ENCODE data around the gene RNF2. TPM values are rescaled to one million over a fixed set of nuclear protein-coding genes. Genes with fewer than 3 reads are reported as not detected.

RNF2 gene
- total RNA-seq, 2 experiments from 2014 or later = 7.4 to 9.0 TPM

- intact Hi-C loops (cut with DNase I, micrococcal nuclease) = no loop called here
- no peak for DNase-seq
- CTCF ChIA-PET = no interaction called here
Observed at GRCh38 chr1:185016880-185017279, 28.5 kb upstream of the RNF2 start.

GRCh38 chr1:185017338-185017737 lies 28.0 kb upstream of the RNF2 start:
- H3K27ac Mint-ChIP-seq = no peak overlapping the region
- no peaks in the 10 kb centered on the region for H3K9me3 Mint-ChIP-seq
- peaks cover under 1% of the 10 kb centered on the region for H3K27me3 Mint-ChIP-seq
- no peaks in the 10 kb centered on the region for H3K4me1 ChIP-seq (ENCODE audit: insufficient read depth, low read length)
- H3K9me3 ChIP-seq (ENCODE audit: control insufficient read depth in 1 of 2, insufficient read depth in 1 of 2, low read length in 2 of 2) = no peaks in the 10 kb centered on the region
- ATAC-seq (ENCODE audit: poor library complexity) (no peak), DNase-seq (peak in 2 of 14 experiments; percentile 24 to 38)
- no peak overlapping the region for H3K27ac ChIP-seq (ENCODE audit: low read depth in 1 of 2, low read length in 2 of 2)
- no peaks in the 10 kb centered on the region for H3K36me3 ChIP-seq (ENCODE audit: insufficient read depth, low read length)
- H3K4me3 Mint-ChIP-seq = no peak overlapping the region
- ChIA-PET CTCF (no interaction called here), POLR2A (no interaction called here)
- intact Hi-C loops (cut with DNase I, micrococcal nuclease) = no loop called here
- no peak overlapping the region for H3K4me3 ChIP-seq (ENCODE audit: low read length)
- H3K4me1 Mint-ChIP-seq (ENCODE audit: low read depth) = no peaks in the 10 kb centered on the region
- H3K36me3 Mint-ChIP-seq (ENCODE audit: low read depth) = no peaks in the 10 kb centered on the region
- TF ChIP-seq, protein P1, sequence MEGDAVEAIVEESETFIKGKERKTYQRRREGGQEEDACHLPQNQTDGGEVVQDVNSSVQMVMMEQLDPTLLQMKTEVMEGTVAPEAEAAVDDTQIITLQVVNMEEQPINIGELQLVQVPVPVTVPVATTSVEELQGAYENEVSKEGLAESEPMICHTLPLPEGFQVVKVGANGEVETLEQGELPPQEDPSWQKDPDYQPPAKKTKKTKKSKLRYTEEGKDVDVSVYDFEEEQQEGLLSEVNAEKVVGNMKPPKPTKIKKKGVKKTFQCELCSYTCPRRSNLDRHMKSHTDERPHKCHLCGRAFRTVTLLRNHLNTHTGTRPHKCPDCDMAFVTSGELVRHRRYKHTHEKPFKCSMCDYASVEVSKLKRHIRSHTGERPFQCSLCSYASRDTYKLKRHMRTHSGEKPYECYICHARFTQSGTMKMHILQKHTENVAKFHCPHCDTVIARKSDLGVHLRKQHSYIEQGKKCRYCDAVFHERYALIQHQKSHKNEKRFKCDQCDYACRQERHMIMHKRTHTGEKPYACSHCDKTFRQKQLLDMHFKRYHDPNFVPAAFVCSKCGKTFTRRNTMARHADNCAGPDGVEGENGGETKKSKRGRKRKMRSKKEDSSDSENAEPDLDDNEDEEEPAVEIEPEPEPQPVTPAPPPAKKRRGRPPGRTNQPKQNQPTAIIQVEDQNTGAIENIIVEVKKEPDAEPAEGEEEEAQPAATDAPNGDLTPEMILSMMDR (IDR thresholded peaks at IDR 0.05) = no peak
- no peaks in the 10 kb centered on the region for H3K27me3 ChIP-seq (ENCODE audit: control insufficient read depth in 1 of 2, insufficient read depth in 2 of 2, low read length in 2 of 2)

More at GRCh38 chr1:185016880-185017279, 28.5 kb upstream of the RNF2 start:
- POLR2A ChIA-PET = no interaction called here
- H3K9me3 ChIP-seq (ENCODE audit: control insufficient read depth in 1 of 2, insufficient read depth in 1 of 2, low read length in 2 of 2) = no peaks in the 10 kb centered on the region
- no peak overlapping the region for H3K27ac Mint-ChIP-seq
- no peak for ATAC-seq (ENCODE audit: poor library complexity)
- H3K4me3 Mint-ChIP-seq = no peak overlapping the region
- no peaks in the 10 kb centered on the region for H3K36me3 Mint-ChIP-seq (ENCODE audit: low read depth)
- no peak overlapping the region for H3K4me3 ChIP-seq (ENCODE audit: low read length)
- TF ChIP-seq, protein P1 (IDR thresholded peaks at IDR 0.05) = no peak
- H3K9me3 Mint-ChIP-seq = no peaks in the 10 kb centered on the region
- no peaks in the 10 kb centered on the region for H3K4me1 ChIP-seq (ENCODE audit: insufficient read depth, low read length)
- H3K27me3 Mint-ChIP-seq = peaks cover 5% of the 10 kb centered on the region
- H3K27me3 ChIP-seq (ENCODE audit: control insufficient read depth in 1 of 2, insufficient read depth in 2 of 2, low read length in 2 of 2) = no peaks in the 10 kb centered on the region
- no peaks in the 10 kb centered on the region for H3K4me1 Mint-ChIP-seq (ENCODE audit: low read depth)
- no peak overlapping the region for H3K27ac ChIP-seq (ENCODE audit: low read depth in 1 of 2, low read length in 2 of 2)
- H3K36me3 ChIP-seq (ENCODE audit: insufficient read depth, low read length) = no peaks in the 10 kb centered on the region

DNA sequence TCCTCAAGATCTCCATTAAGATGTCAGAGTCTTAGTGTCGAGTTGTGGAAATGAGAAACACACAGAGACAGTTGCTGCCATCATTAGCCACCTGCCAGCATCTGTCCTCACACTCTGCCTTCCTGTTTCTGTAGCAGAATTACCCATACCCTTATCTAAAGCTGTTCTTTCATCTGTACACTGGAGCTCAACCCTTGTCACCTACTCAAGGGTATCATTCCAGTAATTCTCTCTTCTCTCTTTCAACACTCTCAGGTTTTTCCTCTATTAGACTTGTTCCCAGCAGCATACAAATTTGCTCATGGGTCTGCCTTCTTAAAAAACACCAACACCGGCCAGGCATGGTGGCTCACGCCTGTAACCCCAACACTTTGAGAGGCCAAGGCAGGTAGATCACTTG lies 27.4 kb upstream of the RNF2 start:
- ChIA-PET CTCF (interaction anchor here (0.6 kb wide), 1 partner anchor 12 kb away, joined by 3 read pairs; no protein-coding TSS in a partner anchor), POLR2A (no interaction called here)
- no peaks in the 10 kb centered on the region for H3K9me3 Mint-ChIP-seq
- H3K27me3 Mint-ChIP-seq = no peaks in the 10 kb centered on the region
- ATAC-seq (ENCODE audit: poor library complexity) (no peak), DNase-seq (no peak)
- Histone ChIP-seq H3K4me1 (ENCODE audit: insufficient read depth, low read length) (no peaks in the 10 kb centered on the region), H3K9me3 (ENCODE audit: control insufficient read depth in 1 of 2, insufficient read depth in 1 of 2, low read length in 2 of 2) (no peaks in the 10 kb centered on the region), H3K27ac (ENCODE audit: low read depth in 1 of 2, low read length in 2 of 2) (no peak overlapping the region), H3K27me3 (ENCODE audit: control insufficient read depth in 1 of 2, insufficient read depth in 2 of 2, low read length in 2 of 2) (no peaks in the 10 kb centered on the region), H3K4me3 (ENCODE audit: low read length) (no peak overlapping the region), H3K36me3 (ENCODE audit: insufficient read depth, low read length) (no peaks in the 10 kb centered on the region)
- H3K36me3 Mint-ChIP-seq (ENCODE audit: low read depth) = no peaks in the 10 kb centered on the region
- TF ChIP-seq, protein P1 (IDR thresholded peaks at IDR 0.05) = no peak
- intact Hi-C loops (cut with DNase I, micrococcal nuclease) = no loop called here
- H3K4me1 Mint-ChIP-seq (ENCODE audit: low read depth) = no peaks in the 10 kb centered on the region
- H3K4me3 Mint-ChIP-seq = no peak overlapping the region
- H3K27ac Mint-ChIP-seq = no peak overlapping the region

Data from CD4-positive, alpha-beta T cell (primary cell).